Nephron progenitor cell (in vitro differentiated cells): ENCODE data around the gene PLCG2.
"Not testable (repeated sequence)": the region's sequence is repeated elsewhere in the genome, so short reads cannot be mapped to it uniquely, and the experiment has no call there.

ENCODE experiments used
- DNase-seq: peaks from one replicate; pipeline ENCODE4 v3.0.0; 2021
- H3K27ac Mint-ChIP-seq: 2 replicates; pipeline ENCODE4 v1.8.0; 2021; ENCODE audit warnings: mild to moderate bottlenecking, moderate library complexity, mixed read lengths
- H3K27me3 Mint-ChIP-seq: 2 replicates; pipeline ENCODE4 v1.8.0; 2021; ENCODE audit warnings: mild to moderate bottlenecking, low read depth, mixed read lengths; ENCODE audit not compliant: poor library complexity
- H3K36me3 Mint-ChIP-seq: 2 replicates; pipeline ENCODE4 v1.8.0; 2021; ENCODE audit warnings: low read depth, mixed read lengths
- H3K4me1 Mint-ChIP-seq: 2 replicates; pipeline ENCODE4 v1.8.0; 2021; ENCODE audit warnings: mixed read lengths
- H3K4me3 Mint-ChIP-seq: 2 replicates; pipeline ENCODE4 v1.8.0; 2021; ENCODE audit warnings: mild to moderate bottlenecking, moderate library complexity, mixed read lengths
- H3K9me3 Mint-ChIP-seq: 2 replicates; pipeline ENCODE4 v1.8.0; 2021; ENCODE audit warnings: mild to moderate bottlenecking, moderate library complexity, mixed read lengths
- CTCF ChIP-seq: fragments of 200-600 bp; sonication (generic); IDR thresholded peaks from 2 replicates; pipeline ENCODE4 v1.5.0; 2021; ENCODE audit warnings: antibody characterized with exemption

PLCG2 gene

GRCh38 chr16:81869326-81869725, 90.2 kb downstream of the PLCG2 start:
- Mint-ChIP-seq H3K9me3 (no peaks in the 10 kb centered on the region), H3K27me3 (peaks cover 32% of the 10 kb centered on the region), H3K4me1 (peaks cover 18% of the 10 kb centered on the region), H3K4me3 (no peak overlapping the region), H3K36me3 (no peaks in the 10 kb centered on the region), H3K27ac (no peak overlapping the region)
- no peak for DNase-seq
- TF ChIP-seq CTCF = no peak

GRCh38 chr16:81873206-81873605, 94.1 kb downstream of the PLCG2 start:
- TF ChIP-seq CTCF = no peak
- H3K4me1 Mint-ChIP-seq = peaks cover 17% of the 10 kb centered on the region
- peaks cover 22% of the 10 kb centered on the region for H3K27me3 Mint-ChIP-seq
- no peaks in the 10 kb centered on the region for H3K9me3 Mint-ChIP-seq
- no peak overlapping the region for H3K27ac Mint-ChIP-seq
- DNase-seq = no peak
- H3K36me3 Mint-ChIP-seq = no peaks in the 10 kb centered on the region
- no peak overlapping the region for H3K4me3 Mint-ChIP-seq

- peaks cover 16% of the 10 kb centered on the region for H3K27me3 Mint-ChIP-seq
- H3K4me3 Mint-ChIP-seq = no peak overlapping the region
- no peaks in the 10 kb centered on the region for H3K9me3 Mint-ChIP-seq
- peak; percentile 76 for DNase-seq
- H3K36me3 Mint-ChIP-seq = no peaks in the 10 kb centered on the region
- no peak overlapping the region for H3K27ac Mint-ChIP-seq
- TF ChIP-seq CTCF = peak; percentile 86
- H3K4me1 Mint-ChIP-seq = peaks cover 17% of the 10 kb centered on the region
Observed at GRCh38 chr16:81873843-81874752, 95.0 kb downstream of the PLCG2 start.

GRCh38 chr16:81875461-81875860, 96.4 kb downstream of the PLCG2 start:
- no peak for TF ChIP-seq CTCF

GRCh38 chr16:81876273-81876900, 97.3 kb downstream of the PLCG2 start:
- no peak for TF ChIP-seq CTCF
- Mint-ChIP-seq H3K9me3 (no peaks in the 10 kb centered on the region), H3K4me1 (peaks cover 17% of the 10 kb centered on the region), H3K27me3 (peaks cover 6% of the 10 kb centered on the region), H3K27ac (peak overlapping the region; percentile 25), H3K36me3 (no peaks in the 10 kb centered on the region), H3K4me3 (no peak overlapping the region)
- no peak for DNase-seq

More at GRCh38 chr16:81875461-81875860, 96.4 kb downstream of the PLCG2 start:
- DNase-seq = no peak
- Mint-ChIP-seq H3K4me1 (peaks cover 17% of the 10 kb centered on the region), H3K4me3 (no peak overlapping the region), H3K27me3 (peaks cover 7% of the 10 kb centered on the region), H3K36me3 (no peaks in the 10 kb centered on the region), H3K27ac (no peak overlapping the region), H3K9me3 (no peaks in the 10 kb centered on the region)

GRCh38 chr16:81877490-81877889, 98.4 kb downstream of the PLCG2 start:
- peaks cover 17% of the 10 kb centered on the region for H3K4me1 Mint-ChIP-seq
- not testable (repeated sequence) for H3K36me3 Mint-ChIP-seq, DNase-seq, H3K9me3 Mint-ChIP-seq, H3K27me3 Mint-ChIP-seq, H3K4me3 Mint-ChIP-seq, H3K27ac Mint-ChIP-seq
